ENCODE data around the gene CA5B.
"Not testable (repeated sequence)": the region's sequence is repeated elsewhere in the genome, so short reads cannot be mapped to it uniquely, and the experiment has no call there.

Gene CA5B

GRCh38 chrX:15814771-15815365 lies 76.8 kb downstream of the CA5B start:
- no peak for DNase-seq (ENCODE audit: low read depth)

GRCh38 chrX:15815779-15816437 lies 77.8 kb downstream of the CA5B start:
- no peak for DNase-seq (ENCODE audit: low read depth)

GRCh38 chrX:15816438-15816809 lies 78.4 kb downstream of the CA5B start:
- no peak for DNase-seq (ENCODE audit: low read depth)

GRCh38 chrX:15816886-15817285 lies 78.8 kb downstream of the CA5B start:
- DNase-seq (ENCODE audit: low read depth) = peak; percentile 22

GRCh38 chrX:15820106-15821073 lies 82.3 kb downstream of the CA5B start:
- no peak for DNase-seq (ENCODE audit: low read depth)

- no peak for DNase-seq (ENCODE audit: low read depth)
Measured at GRCh38 chrX:15822922-15823321, 84.9 kb downstream of the CA5B start.

- no peak for DNase-seq (ENCODE audit: low read depth)
Measured at GRCh38 chrX:15825936-15826335, 87.9 kb downstream of the CA5B start.

GRCh38 chrX:15829217-15829616 lies 91.1 kb downstream of the CA5B start:
- no peak for DNase-seq (ENCODE audit: low read depth)

GRCh38 chrX:15831347-15831746 lies 93.3 kb downstream of the CA5B start:
- not testable (repeated sequence) for DNase-seq (ENCODE audit: low read depth)

GRCh38 chrX:15834053-15834452 lies 96.0 kb downstream of the CA5B start:
- no peak for DNase-seq (ENCODE audit: low read depth)

GRCh38 chrX:15834827-15835595 lies 96.9 kb downstream of the CA5B start:
- no peak for DNase-seq (ENCODE audit: low read depth)
